ENCODE measurements around the gene EXOSC3. TPM values are rescaled to one million over a fixed set of nuclear protein-coding genes. Genes with fewer than 3 reads are reported as not detected.

EXOSC3 gene
- total and polyA plus RNA-seq, 9 of the 15 experiments (the other 6 are each of a cell fraction or from before 2014, with no cell fraction given): 18.5 to 266 (median 114) TPM

GRCh38 chr9:37769306-37769705, 15.6 kb downstream of the EXOSC3 start (continued):
- no peak for TF ChIP-seq ZBTB12 (CRISPR knock-in tag; IDR thresholded peaks at IDR 0.05)
- no peak for TF ChIP-seq STAT5B (CRISPR knock-in tag; IDR thresholded peaks at IDR 0.05)
- no peak for TF ChIP-seq THRAP3 (IDR thresholded peaks at IDR 0.05; ENCODE audit: borderline replicate concordance)
- TF ChIP-seq CREB3 (tag; conservative IDR thresholded peaks at IDR 0.05; ENCODE audit: low read depth): peak; percentile 59; the same call in 1 of the 2 replicates
- no peak for TF ChIP-seq ILK (tag; IDR thresholded peaks at IDR 0.05; ENCODE audit: borderline replicate concordance, low read depth)
- no peak for TF ChIP-seq EZH2 (IDR thresholded peaks at IDR 0.05; ENCODE audit: borderline replicate concordance, low read depth, low read length)
- TF ChIP-seq MLX (CRISPR knock-in tag; conservative IDR thresholded peaks at IDR 0.05): no peak
- no peak for TF ChIP-seq PRMT5 (CRISPR knock-in tag; IDR thresholded peaks at IDR 0.05)
- TF ChIP-seq YBX1 (IDR thresholded peaks at IDR 0.05): no peak
- TF ChIP-seq SETDB1 (IDR thresholded peaks at IDR 0.05; ENCODE audit: low read length): no peak
- no peak for TF ChIP-seq CBX2 (IDR thresholded peaks at IDR 0.05; ENCODE audit: insufficient read depth, low read length, poor library complexity, severe bottlenecking)
- TF ChIP-seq CGGBP1 (CRISPR knock-in tag; IDR thresholded peaks at IDR 0.05): no peak
- no peak for TF ChIP-seq SUPT5H (IDR thresholded peaks at IDR 0.05)
- no peak for TF ChIP-seq FOXP1 (CRISPR knock-in tag; IDR thresholded peaks at IDR 0.05)
- peak; percentile 83 for TF ChIP-seq CBFA2T3 (IDR thresholded peaks at IDR 0.05)
- TF ChIP-seq KLF1 (tag; IDR thresholded peaks at IDR 0.05): no peak
- no peak for TF ChIP-seq ZNF518B (CRISPR knock-in tag; IDR thresholded peaks at IDR 0.05)
- TF ChIP-seq NCOA1 (IDR thresholded peaks at IDR 0.05; ENCODE audit: low read depth): no peak
- TF ChIP-seq ARID3B (CRISPR knock-in tag; IDR thresholded peaks at IDR 0.05; ENCODE audit: borderline replicate concordance): no peak
- TF ChIP-seq ZNF384 (IDR thresholded peaks at IDR 0.05; ENCODE audit: low read depth, low read length): peak; percentile 86
- TF ChIP-seq MEIS2 (IDR thresholded peaks at IDR 0.05; ENCODE audit: partially characterized antibody): peak; percentile 89
- no peak for TF ChIP-seq KAT7 (CRISPR knock-in tag; IDR thresholded peaks at IDR 0.05; ENCODE audit: borderline replicate concordance)

All from K562 (cell line).